OCI-LY3 (cell line): ENCODE measurements around the gene CDCP1.
"Not testable (repeated sequence)": the region's sequence is repeated elsewhere in the genome, so short reads cannot be mapped to it uniquely, and the experiment has no call there.

Experiments used
- H2AFZ ChIP-seq: fragments of 200-600, 300-600 bp; shearing (Covaris generic); 2 replicates; pipeline ENCODE4 v1.6.0; 2014; ENCODE audit warnings: antibody characterized with exemption, low read depth, low read length
- H3K27ac ChIP-seq: fragments of 200-600, 300-600 bp; sonication (generic); 2 replicates; pipeline ENCODE4 v1.5.1; 2014; ENCODE audit warnings: mild to moderate bottlenecking, low read length, moderate library complexity, mixed read lengths
- H3K27me3 ChIP-seq: fragments of 200-600, 300-600 bp; sonication (generic); 2 replicates; pipeline ENCODE4 v1.6.1; 2014; ENCODE audit warnings: low read depth, low read length, mixed read lengths
- H3K36me3 ChIP-seq: fragments of 200-600, 300-600 bp; sonication (generic); replicated peaks from 2 replicates; pipeline ENCODE3; 2014; ENCODE audit warnings: low read depth, low read length, mixed read lengths
- H3K4me1 ChIP-seq: fragments of 300-600, 200-600 bp; sonication (generic); 2 replicates; pipeline ENCODE4 v1.6.1; 2014; ENCODE audit warnings: low read length, mixed read lengths
- H3K4me2 ChIP-seq: fragments of 200-600, 300-600 bp; sonication (generic); 2 replicates; pipeline ENCODE4 v1.6.1; 2014; ENCODE audit warnings: low read length, mixed read lengths
- H3K4me3 ChIP-seq: fragments of 300-600, 200-600 bp; sonication (generic); 2 replicates; pipeline ENCODE4 v1.5.1; 2014; ENCODE audit warnings: antibody characterized with exemption, mild to moderate bottlenecking, low read length, moderate library complexity
- H3K79me2 ChIP-seq: fragments of 300-600, 200-600 bp; shearing (Covaris generic); 2 replicates; pipeline ENCODE4 v1.6.1; 2014; ENCODE audit warnings: mild to moderate bottlenecking, low read length, mixed read lengths
- H3K9ac ChIP-seq: fragments of 300-600, 200-600 bp; shearing (Covaris generic); 2 replicates; pipeline ENCODE4 v1.6.0; 2014; ENCODE audit warnings: mild to moderate bottlenecking, low read length, moderate library complexity
- H3K9me3 ChIP-seq: fragments of 200-600, 300-600 bp; shearing (Covaris generic); 2 replicates; pipeline ENCODE4 v1.6.1; 2014; ENCODE audit warnings: low read length, mixed read lengths; ENCODE audit not compliant: insufficient read depth
- H4K20me1 ChIP-seq: fragments of 200-600, 300-600 bp; sonication (generic); 2 replicates; pipeline ENCODE4 v1.6.1; 2016; ENCODE audit warnings: low read length, mixed read lengths; ENCODE audit not compliant: insufficient read depth
- EZH2phosphoT487 ChIP-seq: fragments of 200-600 bp; shearing (Covaris generic); IDR thresholded peaks from 2 replicates; pipeline ENCODE4 v1.6.1; 2018; ENCODE audit warnings: antibody characterized with exemption, mixed run types, low read depth
- TF ChIP-seq, protein P1 (sequence below): fragments of 200-600, 300-600 bp; sonication (generic); IDR thresholded peaks from 2 replicates; pipeline ENCODE4 v1.5.1; 2014; ENCODE audit warnings: antibody characterized with exemption, low read length, low read depth

Gene CDCP1

DNA sequence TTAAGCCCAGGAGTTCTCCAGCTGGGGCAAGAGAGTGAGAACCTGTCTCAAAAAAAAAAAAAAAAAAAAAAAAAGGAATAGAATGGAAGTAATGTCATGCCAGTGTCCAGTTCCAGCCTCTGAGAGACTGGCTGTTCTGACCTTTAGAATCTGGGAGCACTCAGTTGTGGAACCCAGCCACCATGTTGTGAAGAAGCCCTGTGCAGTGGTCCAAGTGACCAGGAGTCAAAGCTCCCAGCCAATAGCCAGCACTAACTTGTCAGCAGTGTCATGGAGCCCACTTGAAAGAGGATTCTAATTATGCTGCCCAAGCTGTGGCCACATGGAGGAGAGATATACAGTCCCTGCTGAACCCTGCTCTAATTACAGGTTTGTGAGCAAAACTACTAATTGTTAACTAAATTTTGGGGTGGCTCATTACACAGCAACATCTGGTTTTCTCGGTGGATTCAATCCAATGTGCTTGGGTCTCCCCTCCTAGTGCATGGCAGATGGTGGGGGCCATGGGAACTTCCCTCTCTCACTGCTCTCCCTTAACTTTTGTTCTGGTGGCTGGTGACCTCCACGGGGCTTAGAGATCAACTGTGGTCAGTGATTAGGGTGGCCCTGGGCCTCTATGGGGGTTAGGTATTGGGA lies 64.6 kb downstream of the CDCP1 start:
- no peak overlapping the region for H3K27ac ChIP-seq
- H3K36me3 ChIP-seq: no peaks in the 10 kb centered on the region
- no peak overlapping the region for H3K4me2 ChIP-seq
- no peaks in the 10 kb centered on the region for H3K4me1 ChIP-seq
- H3K79me2 ChIP-seq: no peaks in the 10 kb centered on the region
- no peaks in the 10 kb centered on the region for H4K20me1 ChIP-seq
- TF ChIP-seq, protein P1, sequence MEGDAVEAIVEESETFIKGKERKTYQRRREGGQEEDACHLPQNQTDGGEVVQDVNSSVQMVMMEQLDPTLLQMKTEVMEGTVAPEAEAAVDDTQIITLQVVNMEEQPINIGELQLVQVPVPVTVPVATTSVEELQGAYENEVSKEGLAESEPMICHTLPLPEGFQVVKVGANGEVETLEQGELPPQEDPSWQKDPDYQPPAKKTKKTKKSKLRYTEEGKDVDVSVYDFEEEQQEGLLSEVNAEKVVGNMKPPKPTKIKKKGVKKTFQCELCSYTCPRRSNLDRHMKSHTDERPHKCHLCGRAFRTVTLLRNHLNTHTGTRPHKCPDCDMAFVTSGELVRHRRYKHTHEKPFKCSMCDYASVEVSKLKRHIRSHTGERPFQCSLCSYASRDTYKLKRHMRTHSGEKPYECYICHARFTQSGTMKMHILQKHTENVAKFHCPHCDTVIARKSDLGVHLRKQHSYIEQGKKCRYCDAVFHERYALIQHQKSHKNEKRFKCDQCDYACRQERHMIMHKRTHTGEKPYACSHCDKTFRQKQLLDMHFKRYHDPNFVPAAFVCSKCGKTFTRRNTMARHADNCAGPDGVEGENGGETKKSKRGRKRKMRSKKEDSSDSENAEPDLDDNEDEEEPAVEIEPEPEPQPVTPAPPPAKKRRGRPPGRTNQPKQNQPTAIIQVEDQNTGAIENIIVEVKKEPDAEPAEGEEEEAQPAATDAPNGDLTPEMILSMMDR: no peak
- TF ChIP-seq EZH2phosphoT487: no peak
- H2AFZ ChIP-seq: no peak overlapping the region
- H3K27me3 ChIP-seq: peaks cover 9% of the 10 kb centered on the region; the same call in 1 of the 2 replicates
- no peak overlapping the region for H3K4me3 ChIP-seq
- no peak overlapping the region for H3K9ac ChIP-seq
- H3K9me3 ChIP-seq: no peaks in the 10 kb centered on the region

DNA sequence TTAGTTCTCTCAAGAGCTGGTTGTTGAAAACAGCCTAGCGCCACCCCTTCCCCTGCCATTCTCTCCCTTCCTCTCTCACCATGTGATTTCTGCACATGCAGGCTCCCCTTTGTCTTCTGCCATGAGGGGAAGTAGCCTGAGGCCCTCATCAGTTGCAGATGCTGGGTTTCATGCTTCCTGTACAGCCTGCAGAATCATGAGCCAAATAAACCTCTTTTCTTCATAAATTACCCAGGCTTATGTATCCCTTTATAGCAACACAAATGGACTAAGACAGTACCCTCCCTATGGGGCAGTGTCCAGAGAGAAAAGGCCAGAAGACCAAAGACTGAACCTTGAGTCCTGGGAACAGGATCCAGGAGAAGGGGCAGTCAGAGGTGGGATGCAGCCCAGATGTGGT lies 65.4 kb downstream of the CDCP1 start:
- Histone ChIP-seq H3K36me3 (no peaks in the 10 kb centered on the region), H3K79me2 (no peaks in the 10 kb centered on the region), H3K27ac (no peak overlapping the region), H3K9ac (no peak overlapping the region), H4K20me1 (no peaks in the 10 kb centered on the region), H3K27me3 (peaks cover 9% of the 10 kb centered on the region; the same call in 1 of the 2 replicates), H3K9me3 (no peaks in the 10 kb centered on the region), H2AFZ (no peak overlapping the region), H3K4me3 (no peak overlapping the region), H3K4me2 (no peak overlapping the region), H3K4me1 (no peaks in the 10 kb centered on the region)
- TF ChIP-seq EZH2phosphoT487: no peak
- TF ChIP-seq, protein P1: no peak

DNA sequence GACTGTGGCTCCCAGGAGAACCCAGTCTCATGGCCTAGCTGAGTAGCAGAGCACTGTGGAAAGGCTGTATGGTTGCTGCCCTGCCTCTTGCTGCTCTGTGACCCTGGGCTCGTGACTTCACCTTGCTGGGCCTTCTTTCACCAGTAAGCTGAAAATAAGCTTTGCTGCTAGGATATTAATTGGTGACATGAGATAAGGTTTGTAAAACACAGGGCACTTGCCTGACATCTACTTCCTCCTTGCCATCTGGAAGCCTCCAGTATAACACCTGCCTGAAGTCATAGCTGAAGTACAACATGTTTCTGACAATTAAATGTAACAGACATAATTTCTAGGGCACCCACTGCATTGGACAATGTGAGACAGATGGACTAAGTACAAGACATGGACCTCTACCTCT lies 66.5 kb downstream of the CDCP1 start:
- Histone ChIP-seq H3K4me3 (no peak overlapping the region), H2AFZ (no peak overlapping the region), H3K79me2 (no peaks in the 10 kb centered on the region), H4K20me1 (no peaks in the 10 kb centered on the region), H3K27me3 (0 out of 2 replicates have a peak, but pooled peaks cover 3% of the 10 kb centered on the region), H3K9me3 (no peaks in the 10 kb centered on the region), H3K27ac (no peak overlapping the region), H3K9ac (no peak overlapping the region), H3K4me2 (no peak overlapping the region), H3K36me3 (no peaks in the 10 kb centered on the region), H3K4me1 (no peaks in the 10 kb centered on the region)
- TF ChIP-seq, protein P1: no peak
- no peak for TF ChIP-seq EZH2phosphoT487

DNA sequence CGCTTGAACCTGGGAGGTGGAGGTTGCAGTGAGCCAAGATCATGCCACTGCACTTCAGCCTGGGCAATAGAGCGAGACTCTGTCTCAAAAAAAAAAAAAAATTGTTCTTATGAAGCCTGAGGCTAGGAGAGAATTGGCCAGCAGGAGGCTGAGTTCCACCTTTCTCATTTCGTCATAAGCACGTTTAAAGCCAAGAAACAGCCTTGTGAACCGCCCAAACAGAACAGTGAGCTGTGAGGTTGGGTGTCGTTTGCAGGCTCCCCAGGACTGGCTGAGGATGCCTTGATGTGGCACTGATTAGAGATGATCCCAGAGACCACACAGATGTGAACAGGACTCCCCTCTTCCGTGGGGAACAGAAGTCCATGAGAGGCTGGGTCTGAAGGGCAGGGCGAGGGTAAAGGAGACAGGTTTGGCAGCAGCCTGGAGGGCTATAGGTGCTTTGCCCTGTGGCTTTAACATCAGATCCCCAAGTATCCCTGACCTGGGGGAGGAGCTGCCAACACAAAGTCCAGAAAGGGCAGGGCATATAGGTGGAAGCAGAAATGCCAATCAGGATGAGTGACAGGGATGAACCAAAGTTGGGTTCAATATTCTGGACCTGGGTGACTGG lies 67.2 kb downstream of the CDCP1 start:
- TF ChIP-seq, protein P1: no peak
- TF ChIP-seq EZH2phosphoT487: no peak

DNA sequence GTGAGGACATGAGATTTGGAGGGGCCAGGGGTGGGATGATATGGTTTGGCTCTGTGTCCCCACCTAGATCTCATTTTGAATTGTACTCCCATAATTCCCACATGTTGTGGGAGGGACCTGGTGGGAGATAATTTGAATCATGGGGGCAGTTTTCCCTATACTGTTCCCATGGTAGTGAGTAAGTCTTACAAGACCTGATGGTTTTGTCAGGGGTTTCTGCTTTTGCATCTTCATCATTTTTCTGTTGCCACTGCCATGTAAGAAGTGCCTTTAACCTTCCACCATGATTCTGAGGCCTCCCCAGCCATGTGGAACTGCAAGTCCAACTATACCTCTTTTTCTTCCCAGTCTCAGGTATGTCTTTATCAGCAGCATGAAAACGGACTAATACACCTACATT lies 67.9 kb downstream of the CDCP1 start:
- not testable (repeated sequence) for H3K79me2 ChIP-seq, H3K27me3 ChIP-seq, H3K9ac ChIP-seq, H3K9me3 ChIP-seq, H3K4me1 ChIP-seq, H2AFZ ChIP-seq, H4K20me1 ChIP-seq, H3K4me3 ChIP-seq, H3K4me2 ChIP-seq, H3K36me3 ChIP-seq, H3K27ac ChIP-seq

More for the DNA sequence above, 67.2 kb downstream of the CDCP1 start:
- Histone ChIP-seq H4K20me1 (no peaks in the 10 kb centered on the region), H3K79me2 (no peaks in the 10 kb centered on the region), H3K36me3 (no peaks in the 10 kb centered on the region), H3K27me3 (no peaks in the 10 kb centered on the region), H3K9ac (no peak overlapping the region), H3K4me1 (no peaks in the 10 kb centered on the region), H3K9me3 (no peaks in the 10 kb centered on the region), H3K27ac (no peak overlapping the region), H3K4me3 (no peak overlapping the region), H3K4me2 (no peak overlapping the region), H2AFZ (no peak overlapping the region)
